K562 (cell line): ENCODE data around the gene BAG1. TPM values are rescaled to one million over a fixed set of nuclear protein-coding genes. Genes with fewer than 3 reads are reported as not detected.

Experiments used
- CREBBP ChIP-seq: IDR thresholded peaks from one replicate; pipeline ENCODE4 v1.6.1; 2012; ENCODE audit warnings: low read depth, mild to moderate bottlenecking, control low read depth, inconsistent platforms, low read length
- EP400 ChIP-seq: fragments of 450-650 bp; IDR thresholded peaks from 2 replicates; pipeline ENCODE4 v1.6.1; 2017; ENCODE audit warnings: antibody characterized with exemption, mild to moderate bottlenecking, moderate library complexity
- MECOM ChIP-seq: fragments of 250-450 bp; sonication (Bioruptor Pico); IDR thresholded peaks from 2 replicates; pipeline ENCODE4 v1.8.0; 2022; ENCODE audit warnings: inconsistent platforms
- NCOA1 ChIP-seq: fragments of 450-650 bp; IDR thresholded peaks from 2 replicates; pipeline ENCODE4 v1.6.1; 2016; ENCODE audit warnings: low read depth
- NFRKB ChIP-seq: fragments of 450-650 bp; IDR thresholded peaks from 2 replicates; pipeline ENCODE4 v1.6.1; 2016; ENCODE audit warnings: low read depth
- PML ChIP-seq: IDR thresholded peaks from 2 replicates; pipeline ENCODE4 v1.6.1; 2012; ENCODE audit warnings: low read length, inconsistent platforms
- SRSF1 ChIP-seq: fragments of 200-400 bp; formaldehyde crosslinking; IDR thresholded peaks from 2 replicates; pipeline ENCODE4 v1.6.1; 2017; ENCODE audit warnings: mild to moderate bottlenecking, low read depth, low read length, moderate library complexity
- TAF1 ChIP-seq: IDR thresholded peaks from 2 replicates; pipeline ENCODE4 v1.6.1; 2011; ENCODE audit warnings: mild to moderate bottlenecking, low read length, moderate library complexity; ENCODE audit not compliant: insufficient read depth, control insufficient read depth, severe bottlenecking; ENCODE audit errors: extremely low read depth
- WHSC1 ChIP-seq: IDR thresholded peaks from one replicate; pipeline ENCODE4 v1.6.1; 2012; ENCODE audit warnings: low read length, control low read depth, inconsistent platforms
- ZNF239 ChIP-seq: fragments of 250-450 bp; sonication (Bioruptor Pico); IDR thresholded peaks from 2 replicates; pipeline ENCODE4 v1.4.0; 2020; ENCODE audit warnings: mild to moderate bottlenecking
- polyA plus RNA-seq, 8 experiments: library from polyadenylated mRNA; depleted of rRNA in 4 of 8; stranded (reverse) in 5 of 8; unstranded in 3 of 8; fragments of >200 nt; fragmentation: Nextera tagmentation in 2 of 8; fragmentation: Illumina TruSeq in 1 of 8; extraction: Ambion mirVana in 2 of 8; extraction: Trizol in 1 of 8; gene quantifications; 2 replicates each; pipeline versions ENCODE4 v1.2.1 to v1.2.3, GENCODE V29; 2011 to 2014; ENCODE audit warnings: inconsistent platforms in 1 of 8, missing spikeins in 1 of 8
- total RNA-seq, 7 experiments: library from RNA; depleted of rRNA in 6 of 7; stranded (reverse); fragments of >200 nt in 6 of 7; fragmentation: Illumina TruSeq in 2 of 7; extraction: Trizol in 2 of 7; gene quantifications; 2 replicates each; pipeline versions ENCODE4 v1.2.1 to v1.2.3, GENCODE V29; 2011 to 2021; ENCODE audit warnings: low replicate concordance in 1 of 7
- TF ChIP-seq, protein P1 (sequence below): fragments of 450-650 bp; IDR thresholded peaks from 2 replicates; pipeline ENCODE4 v1.6.1; 2016; ENCODE audit warnings: antibody characterized with exemption
- TF ChIP-seq, protein P2 (sequence below): fragments of 200-800 bp; sonication (Bioruptor generic); IDR thresholded peaks from 2 replicates; pipeline ENCODE4 v1.6.1; 2016; ENCODE audit warnings: missing genetic modification characterization, missing compliant biosample characterization
- TF ChIP-seq, protein P3 (sequence below): fragments of 250-450 bp; sonication (Bioruptor Pico); IDR thresholded peaks from 2 replicates; pipeline ENCODE4 v1.5.0; 2021; ENCODE audit warnings: mild to moderate bottlenecking, moderate library complexity
- TF ChIP-seq, protein P4 (sequence below): fragments of 250-450 bp; sonication (Bioruptor Pico); IDR thresholded peaks from 2 replicates; pipeline ENCODE4 v1.5.0; 2020; ENCODE audit warnings: mild to moderate bottlenecking
- TF ChIP-seq, protein P5 (sequence below): fragments of 250-450 bp; sonication (Bioruptor Pico); IDR thresholded peaks from 2 replicates; pipeline ENCODE4 v1.4.0; 2020

BAG1 gene
- total and polyA plus RNA-seq, 9 of the 15 experiments (the other 6 are each of a cell fraction or from before 2014, with no cell fraction given), result 9.7 to 106 (median 56.9) TPM

DNA sequence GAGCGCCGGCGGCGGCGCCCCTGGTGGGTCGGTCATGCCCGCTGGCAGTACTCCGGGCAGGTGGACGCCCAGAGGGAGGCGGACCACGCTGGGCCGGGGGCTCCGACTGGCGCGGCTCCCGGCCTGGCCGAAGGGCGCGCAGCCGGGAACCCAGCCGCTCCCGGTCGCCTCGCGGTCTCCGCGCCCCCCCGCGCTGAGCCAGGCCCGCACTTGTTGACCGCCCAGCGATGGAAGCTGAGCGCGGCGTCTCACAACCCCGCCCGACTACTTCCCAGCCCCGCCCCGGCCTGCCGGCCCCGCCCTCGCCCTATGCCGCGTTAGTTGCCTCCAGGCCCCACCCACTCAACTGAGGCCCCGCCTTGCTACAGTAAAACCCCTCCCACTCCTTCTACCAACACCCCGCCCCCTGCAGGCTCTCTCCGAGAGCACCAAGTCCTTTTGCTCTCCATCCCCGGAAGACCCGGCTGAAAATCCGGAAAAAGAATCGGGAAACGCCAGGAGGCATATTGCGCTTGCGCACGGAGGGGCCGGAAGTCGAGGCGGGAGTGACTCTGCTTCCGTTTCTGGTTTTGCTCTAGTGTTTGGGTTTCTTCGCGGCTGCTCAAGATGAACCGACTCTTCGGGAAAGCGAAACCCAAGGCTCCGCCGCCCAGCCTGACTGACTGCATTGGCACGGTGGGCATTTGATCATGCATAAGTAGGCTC, at the start of gene BAG1, which contains the start of gene CHMP5 (continued):
- TF ChIP-seq TAF1 (peak; percentile 51), WHSC1 (no peak), SRSF1 (no peak), CREBBP (no peak), NFRKB (no peak), EP400 (no peak), NCOA1 (no peak), ZNF239 (no peak), PML (0 out of 2 replicates have a peak, but pooled peaks have one; percentile 9), MECOM (no peak)
- TF ChIP-seq, protein P1, sequence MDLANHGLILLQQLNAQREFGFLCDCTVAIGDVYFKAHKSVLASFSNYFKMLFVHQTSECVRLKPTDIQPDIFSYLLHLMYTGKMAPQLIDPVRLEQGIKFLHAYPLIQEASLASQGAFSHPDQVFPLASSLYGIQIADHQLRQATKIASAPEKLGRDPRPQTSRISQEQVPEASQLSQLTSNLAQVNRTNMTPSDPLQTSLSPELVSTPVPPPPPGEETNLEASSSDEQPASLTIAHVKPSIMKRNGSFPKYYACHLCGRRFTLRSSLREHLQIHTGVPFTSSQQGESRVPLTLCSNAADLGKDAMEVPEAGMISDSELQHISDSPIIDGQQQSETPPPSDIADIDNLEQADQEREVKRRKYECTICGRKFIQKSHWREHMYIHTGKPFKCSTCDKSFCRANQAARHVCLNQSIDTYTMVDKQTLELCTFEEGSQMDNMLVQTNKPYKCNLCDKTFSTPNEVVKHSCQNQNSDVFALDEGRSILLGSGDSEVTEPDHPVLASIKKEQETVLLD, result 0 out of 2 replicates have a peak, but pooled peaks have one; percentile 25
- TF ChIP-seq, protein P2, sequence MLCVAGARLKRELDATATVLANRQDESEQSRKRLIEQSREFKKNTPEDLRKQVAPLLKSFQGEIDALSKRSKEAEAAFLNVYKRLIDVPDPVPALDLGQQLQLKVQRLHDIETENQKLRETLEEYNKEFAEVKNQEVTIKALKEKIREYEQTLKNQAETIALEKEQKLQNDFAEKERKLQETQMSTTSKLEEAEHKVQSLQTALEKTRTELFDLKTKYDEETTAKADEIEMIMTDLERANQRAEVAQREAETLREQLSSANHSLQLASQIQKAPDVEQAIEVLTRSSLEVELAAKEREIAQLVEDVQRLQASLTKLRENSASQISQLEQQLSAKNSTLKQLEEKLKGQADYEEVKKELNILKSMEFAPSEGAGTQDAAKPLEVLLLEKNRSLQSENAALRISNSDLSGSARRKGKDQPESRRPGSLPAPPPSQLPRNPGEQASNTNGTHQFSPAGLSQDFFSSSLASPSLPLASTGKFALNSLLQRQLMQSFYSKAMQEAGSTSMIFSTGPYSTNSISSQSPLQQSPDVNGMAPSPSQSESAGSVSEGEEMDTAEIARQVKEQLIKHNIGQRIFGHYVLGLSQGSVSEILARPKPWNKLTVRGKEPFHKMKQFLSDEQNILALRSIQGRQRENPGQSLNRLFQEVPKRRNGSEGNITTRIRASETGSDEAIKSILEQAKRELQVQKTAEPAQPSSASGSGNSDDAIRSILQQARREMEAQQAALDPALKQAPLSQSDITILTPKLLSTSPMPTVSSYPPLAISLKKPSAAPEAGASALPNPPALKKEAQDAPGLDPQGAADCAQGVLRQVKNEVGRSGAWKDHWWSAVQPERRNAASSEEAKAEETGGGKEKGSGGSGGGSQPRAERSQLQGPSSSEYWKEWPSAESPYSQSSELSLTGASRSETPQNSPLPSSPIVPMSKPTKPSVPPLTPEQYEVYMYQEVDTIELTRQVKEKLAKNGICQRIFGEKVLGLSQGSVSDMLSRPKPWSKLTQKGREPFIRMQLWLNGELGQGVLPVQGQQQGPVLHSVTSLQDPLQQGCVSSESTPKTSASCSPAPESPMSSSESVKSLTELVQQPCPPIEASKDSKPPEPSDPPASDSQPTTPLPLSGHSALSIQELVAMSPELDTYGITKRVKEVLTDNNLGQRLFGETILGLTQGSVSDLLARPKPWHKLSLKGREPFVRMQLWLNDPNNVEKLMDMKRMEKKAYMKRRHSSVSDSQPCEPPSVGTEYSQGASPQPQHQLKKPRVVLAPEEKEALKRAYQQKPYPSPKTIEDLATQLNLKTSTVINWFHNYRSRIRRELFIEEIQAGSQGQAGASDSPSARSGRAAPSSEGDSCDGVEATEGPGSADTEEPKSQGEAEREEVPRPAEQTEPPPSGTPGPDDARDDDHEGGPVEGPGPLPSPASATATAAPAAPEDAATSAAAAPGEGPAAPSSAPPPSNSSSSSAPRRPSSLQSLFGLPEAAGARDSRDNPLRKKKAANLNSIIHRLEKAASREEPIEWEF, result no peak
- TF ChIP-seq, protein P3, sequence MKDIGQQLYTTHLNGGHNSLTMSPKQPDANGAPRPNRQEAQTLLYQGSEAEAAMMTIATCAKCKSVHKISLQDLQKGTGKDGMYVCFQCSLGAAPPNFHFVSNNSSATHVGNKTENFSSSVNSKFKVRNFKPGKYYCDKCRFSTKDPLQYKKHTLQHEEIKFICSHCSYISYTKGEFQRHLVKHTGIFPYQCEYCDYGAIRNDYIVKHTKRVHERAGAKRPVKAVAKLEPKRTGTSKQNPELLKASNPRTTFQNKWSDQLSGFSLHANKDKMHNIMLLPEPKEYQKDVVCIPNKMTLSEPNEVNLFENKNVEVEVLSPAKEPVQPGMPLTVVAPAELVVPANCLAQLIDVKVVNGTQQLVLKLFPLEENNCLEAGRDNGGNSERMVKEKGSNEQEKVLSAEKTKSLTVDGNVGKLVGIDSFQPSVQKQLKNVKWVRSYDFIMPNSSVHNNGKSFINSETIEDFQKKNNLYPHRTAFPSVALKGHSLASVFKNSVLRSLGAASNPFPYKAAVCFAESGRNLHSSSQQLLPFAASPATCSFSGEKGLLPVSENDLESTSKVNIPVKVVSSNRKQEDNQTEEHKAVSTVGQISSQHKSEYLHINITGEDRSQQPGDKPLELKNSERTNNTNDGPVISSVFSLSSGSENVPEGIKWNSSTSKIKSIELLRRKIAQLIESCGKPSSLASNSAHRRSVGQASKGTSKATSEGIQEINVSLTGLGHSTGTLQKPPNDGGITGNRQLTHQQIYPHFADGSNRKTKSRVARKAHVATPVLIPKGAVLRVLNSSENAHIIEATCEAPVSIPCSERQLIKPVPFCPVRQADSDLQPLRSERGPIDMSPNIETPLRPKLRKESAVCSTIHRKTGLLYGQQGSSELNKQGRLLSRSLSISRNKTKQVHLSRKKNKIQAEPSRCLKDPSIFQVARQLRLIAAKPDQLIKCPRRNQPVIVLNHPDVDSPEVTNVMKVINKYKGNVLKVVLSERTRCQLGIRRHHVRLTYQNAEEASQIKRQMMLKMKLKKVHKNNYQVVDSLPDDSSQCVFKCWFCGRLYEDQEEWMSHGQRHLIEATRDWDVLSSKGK (CRISPR knock-in tag), result no peak
- TF ChIP-seq, protein P4, sequence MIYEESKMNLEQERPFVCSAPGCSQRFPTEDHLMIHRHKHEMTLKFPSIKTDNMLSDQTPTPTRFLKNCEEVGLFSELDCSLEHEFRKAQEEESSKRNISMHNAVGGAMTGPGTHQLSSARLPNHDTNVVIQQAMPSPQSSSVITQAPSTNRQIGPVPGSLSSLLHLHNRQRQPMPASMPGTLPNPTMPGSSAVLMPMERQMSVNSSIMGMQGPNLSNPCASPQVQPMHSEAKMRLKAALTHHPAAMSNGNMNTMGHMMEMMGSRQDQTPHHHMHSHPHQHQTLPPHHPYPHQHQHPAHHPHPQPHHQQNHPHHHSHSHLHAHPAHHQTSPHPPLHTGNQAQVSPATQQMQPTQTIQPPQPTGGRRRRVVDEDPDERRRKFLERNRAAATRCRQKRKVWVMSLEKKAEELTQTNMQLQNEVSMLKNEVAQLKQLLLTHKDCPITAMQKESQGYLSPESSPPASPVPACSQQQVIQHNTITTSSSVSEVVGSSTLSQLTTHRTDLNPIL (CRISPR knock-in tag), result no peak
- TF ChIP-seq, protein P5, sequence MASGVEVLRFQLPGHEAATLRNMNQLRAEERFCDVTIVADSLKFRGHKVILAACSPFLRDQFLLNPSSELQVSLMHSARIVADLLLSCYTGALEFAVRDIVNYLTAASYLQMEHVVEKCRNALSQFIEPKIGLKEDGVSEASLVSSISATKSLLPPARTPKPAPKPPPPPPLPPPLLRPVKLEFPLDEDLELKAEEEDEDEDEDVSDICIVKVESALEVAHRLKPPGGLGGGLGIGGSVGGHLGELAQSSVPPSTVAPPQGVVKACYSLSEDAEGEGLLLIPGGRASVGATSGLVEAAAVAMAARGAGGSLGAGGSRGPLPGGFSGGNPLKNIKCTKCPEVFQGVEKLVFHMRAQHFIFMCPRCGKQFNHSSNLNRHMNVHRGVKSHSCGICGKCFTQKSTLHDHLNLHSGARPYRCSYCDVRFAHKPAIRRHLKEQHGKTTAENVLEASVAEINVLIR, result no peak
